IMR-90 (cell line): ENCODE measurements around the gene PABPN1. TPM values are rescaled to one million over a fixed set of nuclear protein-coding genes. Genes with fewer than 3 reads are reported as not detected.

Source experiments
- ATAC-seq: fragments of 200-7000 bp; cut with Tn5 transposase; 2 replicates; pipeline ENCODE4 v1.9.1; 2020; ENCODE audit warnings: low read depth, mild to moderate bottlenecking, moderate library complexity
- BruUV-seq: library from RNA; stranded (reverse); fragments of 400-500 nt; replicated peaks from 2 replicates; lab custom pipeline; 2021; lab: Mats Ljungman, UMichigan
- CTCF ChIA-PET: fragments of 300-600 bp; formaldehyde crosslinking; extraction: SDS; loops from one replicate; lab custom pipeline; 2021; ENCODE audit warnings: antibody characterized with exemption; lab: Yijun Ruan, JAX
- POLR2A ChIA-PET: fragments of 300-600 bp; sonication (Branson Sonifier 250); formaldehyde crosslinking; loops from one replicate; lab custom pipeline; 2022; ENCODE audit warnings: antibody characterized with exemption; ENCODE audit not compliant: unreplicated experiment; lab: Charles Lee
- DNase-seq: peaks from one replicate; pipeline ENCODE4 v3.0.0; 2013
- H2AFZ ChIP-seq: replicated peaks from 2 replicates; pipeline ENCODE3; 2013; ENCODE audit warnings: low read length, mild to moderate bottlenecking; ENCODE audit not compliant: poor library complexity
- H2AK5ac ChIP-seq: 2 replicates; pipeline ENCODE4 v1.6.1; 2013; ENCODE audit warnings: low read depth, low read length, inconsistent platforms
- H2AK9ac ChIP-seq: replicated peaks from 2 replicates; pipeline ENCODE3; 2013; ENCODE audit warnings: mild to moderate bottlenecking, low read depth, low read length, moderate library complexity; ENCODE audit not compliant: poor library complexity
- H2BK120ac ChIP-seq: 2 replicates; pipeline ENCODE4 v1.6.1; 2013; ENCODE audit warnings: low read depth, low read length, inconsistent platforms
- H2BK15ac ChIP-seq: 3 replicates; pipeline ENCODE4 v1.6.1; 2013; ENCODE audit warnings: low read depth, low read length, inconsistent platforms
- H2BK20ac ChIP-seq: 2 replicates; pipeline ENCODE4 v1.6.1; 2013; ENCODE audit warnings: low read depth, mild to moderate bottlenecking, inconsistent platforms, low read length, moderate library complexity
- H2BK5ac ChIP-seq: 2 replicates; pipeline ENCODE4 v1.6.1; 2013; ENCODE audit warnings: mild to moderate bottlenecking, low read depth, low read length, inconsistent platforms; ENCODE audit not compliant: poor library complexity, severe bottlenecking
- H3K14ac ChIP-seq: replicated peaks from 2 replicates; pipeline ENCODE4 v1.6.1; 2013; ENCODE audit warnings: low read depth, low read length, inconsistent platforms
- H3K18ac ChIP-seq: 2 replicates; pipeline ENCODE4 v1.6.1; 2013; ENCODE audit warnings: low read depth, low read length, control low read depth
- H3K23ac ChIP-seq: 2 replicates; pipeline ENCODE4 v1.6.1; 2013; ENCODE audit warnings: low read depth, low read length, inconsistent platforms
- H3K27ac ChIP-seq: 2 replicates; pipeline ENCODE4 v1.5.1; 2013; ENCODE audit warnings: mild to moderate bottlenecking, control low read depth, low read length; ENCODE audit not compliant: insufficient read depth
- H3K27me3 ChIP-seq: 2 replicates; pipeline ENCODE4 v1.6.1; 2013; ENCODE audit warnings: low read length; ENCODE audit not compliant: control insufficient read depth, insufficient read depth
- H3K36me3 ChIP-seq: 2 replicates; pipeline ENCODE4 v1.6.1; 2013; ENCODE audit warnings: low read length, mixed read lengths; ENCODE audit not compliant: control insufficient read depth, insufficient read depth
- H3K4ac ChIP-seq: 2 replicates; pipeline ENCODE4 v1.6.1; 2013; ENCODE audit warnings: low read depth, low read length, inconsistent platforms
- H3K4me1 ChIP-seq: 2 replicates; pipeline ENCODE4 v1.6.1; 2013; ENCODE audit warnings: low read length, mixed read lengths; ENCODE audit not compliant: control insufficient read depth, insufficient read depth
- H3K4me2 ChIP-seq: 2 replicates; pipeline ENCODE4 v1.6.1; 2013; ENCODE audit warnings: low read depth, mild to moderate bottlenecking, control low read depth, low read length, moderate library complexity
- H3K4me3 ChIP-seq: 2 replicates; pipeline ENCODE4 v1.5.1; 2013; ENCODE audit warnings: low read depth, mild to moderate bottlenecking, control low read depth, low read length, moderate library complexity; ENCODE audit not compliant: insufficient read depth
- H3K56ac ChIP-seq: 2 replicates; pipeline ENCODE4 v1.6.1; 2013; ENCODE audit warnings: low read length, inconsistent platforms; ENCODE audit not compliant: insufficient read depth; ENCODE audit errors: extremely low read depth
- H3K79me1 ChIP-seq, 2 experiments: 2 replicates each; pipeline ENCODE4 v1.6.1; 2013; ENCODE audit warnings: low read length in 2 of 2, inconsistent platforms in 1 of 2, low read depth in 1 of 2
- H3K9ac ChIP-seq: 2 replicates; pipeline ENCODE4 v1.6.1; 2013; ENCODE audit warnings: low read depth, low read length, control low read depth
- H3K9me1 ChIP-seq: 2 replicates; pipeline ENCODE4 v1.6.1; 2013; ENCODE audit warnings: low read length, inconsistent platforms; ENCODE audit not compliant: insufficient read depth
- H3K9me3 ChIP-seq: 2 replicates; pipeline ENCODE4 v1.6.1; 2013; ENCODE audit warnings: low read length; ENCODE audit not compliant: control insufficient read depth, insufficient read depth
- H4K20me1 ChIP-seq: 2 replicates; pipeline ENCODE4 v1.6.1; 2013; ENCODE audit warnings: low read length, inconsistent platforms; ENCODE audit not compliant: insufficient read depth
- H4K5ac ChIP-seq: 2 replicates; pipeline ENCODE4 v1.6.1; 2013; ENCODE audit warnings: mild to moderate bottlenecking, low read depth, low read length, control low read depth
- H4K8ac ChIP-seq, 2 experiments: 2 replicates each; pipeline ENCODE4 v1.6.1; 2013; ENCODE audit warnings: low read depth in 2 of 2, low read length in 2 of 2, control low read depth in 1 of 2, inconsistent platforms in 1 of 2
- H4K91ac ChIP-seq: 2 replicates; pipeline ENCODE4 v1.6.1; 2013; ENCODE audit warnings: low read depth, low read length, inconsistent platforms; ENCODE audit not compliant: insufficient read depth
- CEBPB ChIP-seq: IDR thresholded peaks from 2 replicates; pipeline ENCODE4 v1.6.1; 2012; ENCODE audit warnings: low read depth, low read length, improper control_type of control experiment
- CTCF ChIP-seq: conservative IDR thresholded peaks from 2 replicates; pipeline ENCODE4 v1.5.1; 2012; ENCODE audit warnings: mild to moderate bottlenecking, low read depth, low read length, improper control_type of control experiment
- FOS ChIP-seq: fragments of 150-350 bp; IDR thresholded peaks from 2 replicates; pipeline ENCODE4 v1.6.1; 2016; ENCODE audit warnings: low read depth, low read length
- MAZ ChIP-seq: IDR thresholded peaks from 2 replicates; pipeline ENCODE4 v1.6.1; 2012; ENCODE audit warnings: low read depth, mild to moderate bottlenecking, low read length, improper control_type of control experiment, moderate library complexity, borderline replicate concordance
- MXI1 ChIP-seq: IDR thresholded peaks from 2 replicates; pipeline ENCODE4 v1.6.1; 2012; ENCODE audit warnings: low read depth, mild to moderate bottlenecking, low read length, moderate library complexity, borderline replicate concordance
- POLR2A ChIP-seq: IDR thresholded peaks from 2 replicates; pipeline ENCODE4 v1.6.1; 2012; ENCODE audit warnings: mild to moderate bottlenecking, low read depth, low read length
- SMC3 ChIP-seq: fragments of 150-350 bp; IDR thresholded peaks from 2 replicates; pipeline ENCODE4 v1.6.1; 2016; ENCODE audit warnings: low read depth, mild to moderate bottlenecking, antibody characterized with exemption, low read length, moderate library complexity
- WGBS, 2 experiments: methylation state at CpG; one replicate each; pipeline versions ENCODE4 v1.1.5 to v1.1.7; 2013; ENCODE audit warnings: missing lambda C conversion rate in 2 of 2; ENCODE audit not compliant: insufficient read length in 1 of 2; ENCODE audit errors: extremely low coverage in 2 of 2; 5-methylcytosine and 5-hydroxymethylcytosine counted together
- dilution Hi-C: fragments of 300-500 bp; cut with HindIII; formaldehyde crosslinking; loops from one replicate; pipeline ENCODE4 v1.14.3; 2018; ENCODE audit warnings: low sequenced_read_pairs; ENCODE audit not compliant: unreplicated experiment
- in situ Hi-C: fragments of 300-500 bp; cut with MboI; formaldehyde crosslinking; loops from 3 replicates; pipeline ENCODE4 v1.14.3; 2019; ENCODE audit warnings: low sequenced_read_pairs, inconsistent platforms, mixed read lengths
- intact Hi-C: fragments of 100-400 bp; cut with micrococcal nuclease; formaldehyde crosslinking; loops from 2 replicates; pipeline ENCODE4 v1.10.0; 2022
- polyA plus RNA-seq, 3 experiments: library from polyadenylated mRNA; depleted of rRNA; stranded (reverse); fragments of >200 nt; gene quantifications; 2 replicates each; pipeline ENCODE4 v1.2.3, GENCODE V29; 2012; ENCODE audit warnings: low replicate concordance in 1 of 3
- total RNA-seq: library from RNA; depleted of rRNA; stranded (reverse); fragments of >200 nt; gene quantifications from 2 replicates; pipeline ENCODE4 v1.2.3, GENCODE V29; 2012

The PABPN1 gene
- total and polyA plus RNA-seq, 2 of the 4 experiments (the other 2 are of a cell fraction): 104 to 211 TPM

- peak overlapping the region; percentile 92 for H3K4me2 ChIP-seq
- WGBS, 2 experiments: 0% methylated on average over 16 of the region's 51 CpGs; no CpG with 5 or more reads in 1 of the 2 experiments
- peak overlapping the region; percentile 88 for H2AFZ ChIP-seq
- ChIA-PET CTCF (interaction anchor here (1.5 kb wide), 1 partner anchor 13 kb away, joined by 5 read pairs; no protein-coding TSS in a partner anchor), POLR2A (interaction anchor here (0.5 to 0.9 kb wide), 3 partner anchors 34 to 124 kb away, joined by 3 to 4 read pairs (median 3); partner anchors contain the start of gene PABPN1)
- no TSS peak for BruUV-seq
- peak overlapping the region; percentile 66 for H4K91ac ChIP-seq
- intact Hi-C loops (loop anchor here (1.0 kb wide), 1 partner anchor 14 kb away; the partner anchor contains the start of gene SLC22A17), dilution Hi-C loops (no loop called here), in situ Hi-C loops (no loop called here)
- H2BK120ac ChIP-seq: no peak overlapping the region; the same call in 1 of the 2 replicates
- H3K23ac ChIP-seq: peak overlapping the region; percentile 13; the same call in 1 of the 2 replicates
- H2BK5ac ChIP-seq: peak overlapping the region; percentile 59
- H3K27ac ChIP-seq: peak overlapping the region; percentile 98
- peaks cover 12% of the 10 kb centered on the region; the same call in 1 of the 2 replicates for H4K20me1 ChIP-seq
- H3K14ac ChIP-seq: 0 out of 2 replicates have a peak overlapping the region, but pooled peaks have one; percentile 66
- peak; percentile 80 for ATAC-seq
- H3K79me1 ChIP-seq: peaks cover 10 to 35% of the 10 kb centered on the region in 2 experiments; a peak in 3 of 4 replicates
- H2BK15ac ChIP-seq: no peak overlapping the region
- peak overlapping the region; percentile 60 for H2AK9ac ChIP-seq
- peak overlapping the region; percentile 71; the same call in 1 of the 2 replicates for H4K5ac ChIP-seq
- TF ChIP-seq MXI1 (0 out of 2 replicates have a peak, but pooled peaks have one; percentile 11), FOS (no peak), SMC3 (no peak), POLR2A (0 out of 2 replicates have a peak, but pooled peaks have one; percentile 28), CTCF (no peak), CEBPB (no peak), MAZ (peak; percentile 11; the same call in 1 of the 2 replicates)
- H3K9ac ChIP-seq: peak overlapping the region; percentile 54
- H3K18ac ChIP-seq: peak overlapping the region; percentile 27; the same call in 1 of the 2 replicates
- peak overlapping the region; percentile 81 to 99; a peak in 3 of 4 replicates for H4K8ac ChIP-seq
- peaks cover 16% of the 10 kb centered on the region; the same call in 1 of the 2 replicates for H3K27me3 ChIP-seq
- no peak overlapping the region for H2BK20ac ChIP-seq
- H3K4ac ChIP-seq: peak overlapping the region; percentile 77
- no peaks in the 10 kb centered on the region for H3K9me3 ChIP-seq
- peaks cover 8% of the 10 kb centered on the region; the same call in 1 of the 2 replicates for H3K9me1 ChIP-seq
- DNase-seq: peak; percentile 72
- H2AK5ac ChIP-seq: no peak overlapping the region
- H3K56ac ChIP-seq: peak overlapping the region; percentile 38
- H3K4me1 ChIP-seq: peaks cover 8% of the 10 kb centered on the region
- H3K4me3 ChIP-seq: peak overlapping the region; percentile 55
- no peaks in the 10 kb centered on the region for H3K36me3 ChIP-seq
Observed at GRCh38 chr14:23365732-23366425, 44.6 kb downstream of the PABPN1 start.
